ENCODE results near the gene L3MBTL2.
"Not testable (repeated sequence)": the region's sequence is repeated elsewhere in the genome, so short reads cannot be mapped to it uniquely, and the experiment has no call there.

L3MBTL2 gene

DNA sequence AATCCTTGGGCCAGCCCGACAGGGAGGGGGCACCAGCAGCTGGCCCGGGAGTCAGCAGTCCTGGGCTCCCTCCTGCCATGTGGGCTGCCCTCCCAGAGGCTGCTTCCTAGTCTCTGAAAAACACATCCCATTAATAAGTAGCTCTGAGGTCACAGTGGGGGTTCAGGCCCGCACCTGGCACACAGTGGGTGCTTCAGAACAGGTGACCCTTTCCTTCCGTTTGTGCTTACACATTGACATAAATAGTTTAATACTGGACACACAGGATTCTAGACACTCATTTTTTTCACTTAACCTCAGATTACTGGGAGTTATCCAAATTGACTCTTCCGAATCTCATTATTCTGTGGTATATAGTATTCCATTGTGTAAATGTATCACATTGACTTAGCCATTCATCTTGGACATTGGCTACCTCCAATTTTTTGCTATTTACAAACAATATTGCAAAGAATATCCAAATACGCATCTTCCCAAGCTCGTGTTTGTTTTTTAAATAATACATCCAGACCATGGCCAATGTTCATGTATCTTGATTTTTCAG, 36.1 kb downstream of the L3MBTL2 start:
- no peak for DNase-seq (ENCODE audit: low spot score)

DNA sequence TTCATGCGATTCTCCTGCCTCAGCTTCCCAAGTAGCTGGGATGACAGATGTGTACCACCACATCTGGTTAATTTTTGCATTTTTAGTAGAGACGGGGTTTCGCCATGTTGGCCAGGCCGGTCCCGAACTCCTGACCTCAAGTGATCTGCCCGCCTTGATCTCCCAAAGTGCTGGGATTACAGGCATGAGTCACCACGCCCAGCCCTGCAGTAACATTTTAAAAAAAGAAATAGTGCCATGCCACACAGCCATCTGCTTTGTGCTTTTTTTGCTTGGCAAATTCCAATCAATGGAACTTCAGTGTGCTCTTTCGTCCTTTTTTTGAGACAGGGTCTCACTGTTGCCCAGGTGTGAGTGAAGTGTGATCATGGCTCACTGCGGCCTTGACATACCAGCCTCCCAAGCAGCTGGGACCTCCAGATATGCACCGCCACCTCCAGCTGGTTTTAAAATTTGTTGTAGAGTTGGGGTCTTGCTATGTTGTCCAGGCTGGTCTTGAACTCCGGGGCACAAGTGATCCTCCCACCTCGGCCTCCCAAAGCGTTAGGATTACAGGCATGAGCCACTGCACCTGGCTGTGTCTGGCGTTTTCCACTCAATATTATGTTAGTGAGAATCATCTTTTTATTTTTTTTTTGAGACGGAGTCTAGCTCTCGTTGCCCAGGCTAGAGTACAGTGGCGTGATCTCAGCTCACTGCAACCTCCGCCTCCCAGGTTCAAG, 37.4 kb downstream of the L3MBTL2 start:
- no peak for DNase-seq (ENCODE audit: low spot score)

DNA sequence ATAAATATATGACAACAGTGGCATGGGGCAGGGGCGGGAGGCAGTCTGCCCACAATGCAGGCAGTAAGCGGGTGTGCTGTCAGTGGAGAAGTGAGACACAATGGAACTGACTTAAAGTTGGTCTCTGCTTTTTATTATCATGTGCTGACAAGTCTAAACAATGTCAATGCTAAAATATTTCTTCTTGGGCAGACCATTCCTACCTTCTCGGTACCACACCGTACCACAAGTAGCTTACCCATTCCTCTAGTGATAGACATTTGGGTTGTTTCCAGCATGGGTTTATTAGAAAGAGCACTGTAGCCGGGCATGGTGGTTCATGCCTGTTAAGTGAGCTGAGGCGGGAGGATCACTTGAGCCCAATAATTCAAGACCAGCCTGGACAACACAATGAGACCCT, 38.2 kb downstream of the L3MBTL2 start:
- DNase-seq (ENCODE audit: low spot score) = no peak

DNA sequence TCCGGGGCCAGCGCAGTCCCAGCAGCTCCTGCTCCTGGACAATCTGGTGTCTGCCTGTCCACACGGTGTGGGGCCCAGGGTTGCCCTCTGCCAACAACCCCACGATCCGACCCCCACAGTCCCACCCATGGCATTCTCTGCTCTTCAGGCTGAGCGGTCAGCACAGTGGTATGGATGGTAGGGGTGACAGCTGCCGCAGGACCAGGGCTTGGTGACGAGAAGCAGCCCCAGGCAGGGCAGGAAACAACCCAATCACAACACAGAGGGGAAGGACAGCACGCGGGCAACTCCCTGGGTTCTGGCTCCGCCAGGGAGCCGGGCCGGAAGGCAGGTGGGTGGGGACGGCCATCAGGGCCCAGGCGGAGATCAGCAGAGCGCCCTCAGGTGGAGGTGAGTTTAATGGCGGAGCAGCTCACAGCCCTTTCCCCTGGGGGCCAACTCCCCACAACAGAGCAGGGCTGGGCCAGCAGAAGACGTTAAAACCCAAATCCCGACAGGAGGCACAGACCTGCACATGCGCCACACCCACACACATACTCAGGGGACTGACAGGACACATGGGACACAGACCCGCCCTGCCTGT, 40.9 kb downstream of the L3MBTL2 start:
- no peak for DNase-seq (ENCODE audit: low spot score)

DNA sequence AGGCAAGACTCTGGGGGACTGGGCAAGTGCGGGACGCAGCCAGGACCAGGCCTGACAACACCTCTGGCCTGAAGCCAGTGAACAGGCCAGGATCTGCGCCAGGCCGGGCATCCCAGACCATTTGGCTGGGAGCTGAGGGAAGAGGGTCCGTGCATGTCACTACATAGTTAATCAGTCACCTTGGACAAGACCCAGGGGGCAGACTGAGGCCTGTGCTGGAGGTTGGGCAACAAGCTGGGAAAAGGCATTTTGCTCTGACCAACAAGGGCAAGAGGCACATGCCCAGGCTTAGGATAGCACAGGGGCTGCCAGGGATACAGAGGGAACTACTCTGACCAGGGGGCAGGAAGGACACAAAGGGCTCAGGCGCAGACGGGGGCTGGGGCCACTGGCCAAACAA, 42.6 kb downstream of the L3MBTL2 start:
- no peak for DNase-seq (ENCODE audit: low spot score)

DNA sequence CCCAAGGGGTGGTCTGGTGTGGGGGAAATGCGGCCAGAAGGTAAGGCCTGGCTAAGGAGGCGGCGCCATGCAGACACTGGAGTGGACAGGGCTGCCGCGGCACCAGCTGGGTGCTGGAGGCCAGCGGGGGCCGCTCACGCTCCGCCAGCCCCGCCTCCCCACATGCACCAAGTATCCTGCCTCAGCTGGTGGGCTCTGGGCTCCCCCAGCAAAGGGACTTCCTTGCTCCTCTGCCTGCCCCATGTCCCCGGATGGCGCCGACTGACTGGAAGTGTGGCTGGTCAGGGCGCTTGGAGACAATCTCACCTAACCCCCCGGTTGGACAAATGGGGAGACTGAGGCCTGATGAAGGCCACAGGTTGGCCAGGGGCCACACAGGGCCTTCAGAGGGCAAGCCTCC, 43.2 kb downstream of the L3MBTL2 start:
- no peak for DNase-seq (ENCODE audit: low spot score)

DNA sequence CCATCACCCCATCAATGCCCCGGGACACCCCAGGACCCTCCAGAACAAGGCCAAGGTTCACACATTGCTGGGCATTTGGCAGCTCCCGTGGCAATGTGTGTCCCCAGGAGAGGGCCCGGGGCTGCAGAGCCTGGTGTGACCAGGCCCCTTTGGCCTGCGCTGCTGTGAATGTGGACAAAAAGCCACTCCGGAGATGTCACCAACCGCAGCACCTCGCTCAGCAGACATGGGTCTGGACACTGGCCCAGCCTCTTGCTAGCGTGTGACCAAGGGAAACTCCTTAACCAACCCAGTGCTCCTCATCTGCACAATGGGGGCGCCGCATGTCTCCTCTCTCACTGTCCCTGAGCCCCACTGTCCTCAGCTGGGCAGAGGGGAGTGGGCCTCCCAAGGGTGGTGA, 43.6 kb downstream of the L3MBTL2 start:
- DNase-seq (ENCODE audit: low spot score) = no peak

DNA sequence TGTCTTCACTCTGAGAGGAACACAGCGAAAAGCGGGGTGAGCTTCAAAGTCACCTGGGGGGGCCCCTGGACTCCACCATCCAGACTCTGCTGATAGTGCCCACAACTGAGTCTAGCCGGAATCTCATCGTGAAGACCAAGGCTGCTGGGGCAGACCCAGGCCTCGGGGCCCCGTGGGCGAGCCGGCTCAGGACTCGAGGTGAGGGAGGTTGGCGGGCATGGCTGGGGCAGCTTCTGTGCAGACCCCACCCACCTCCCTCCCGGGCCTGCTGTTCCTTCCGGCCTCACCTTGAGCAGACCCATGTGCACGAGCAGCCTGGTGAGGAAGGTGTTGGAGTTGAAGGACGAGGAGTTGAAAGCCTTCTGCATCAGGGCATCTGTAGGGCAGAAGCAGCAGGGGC, 44.3 kb downstream of the L3MBTL2 start:
- DNase-seq (ENCODE audit: low spot score) = no peak

DNA sequence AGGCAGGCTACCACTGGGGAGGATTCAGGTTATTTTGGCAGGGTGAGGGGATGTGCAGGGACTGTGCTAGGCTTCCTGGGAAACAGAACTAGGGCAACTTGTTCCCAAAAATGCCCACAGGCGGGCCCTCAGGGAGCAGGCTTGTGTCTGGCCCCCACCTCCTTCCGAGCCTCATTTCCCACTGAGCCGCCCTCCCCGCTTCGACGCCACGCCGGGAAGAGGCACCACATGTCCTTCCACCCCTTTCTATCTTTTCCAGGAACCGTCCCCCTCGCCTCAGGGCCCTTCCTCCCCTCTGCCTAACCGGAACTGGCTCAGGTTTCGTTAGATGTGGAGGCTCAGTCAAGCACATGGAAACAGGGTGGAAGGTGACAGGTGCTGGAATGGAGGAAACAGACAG, 45.0 kb downstream of the L3MBTL2 start:
- no peak for DNase-seq (ENCODE audit: low spot score)

DNA sequence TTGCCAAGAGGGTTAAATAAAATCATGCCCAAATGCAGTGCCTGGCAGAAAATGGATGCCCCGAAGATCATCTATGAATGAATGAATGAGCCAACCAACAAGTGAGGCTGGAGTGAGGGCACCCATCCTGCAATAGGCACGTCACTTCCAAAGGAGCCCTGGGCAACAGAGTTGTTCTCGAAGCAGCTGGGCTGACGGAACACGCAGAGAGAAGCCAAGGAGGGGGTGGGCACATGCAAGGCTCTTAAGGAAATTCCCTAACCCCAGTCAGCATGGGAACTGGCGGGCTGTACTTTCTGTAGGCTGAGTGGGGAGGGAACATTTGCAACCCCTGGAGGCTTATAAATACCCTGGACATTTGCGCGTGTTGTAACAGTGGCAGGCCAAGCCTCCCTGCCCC, 47.3 kb downstream of the L3MBTL2 start:
- DNase-seq (ENCODE audit: low spot score) = no peak

DNA sequence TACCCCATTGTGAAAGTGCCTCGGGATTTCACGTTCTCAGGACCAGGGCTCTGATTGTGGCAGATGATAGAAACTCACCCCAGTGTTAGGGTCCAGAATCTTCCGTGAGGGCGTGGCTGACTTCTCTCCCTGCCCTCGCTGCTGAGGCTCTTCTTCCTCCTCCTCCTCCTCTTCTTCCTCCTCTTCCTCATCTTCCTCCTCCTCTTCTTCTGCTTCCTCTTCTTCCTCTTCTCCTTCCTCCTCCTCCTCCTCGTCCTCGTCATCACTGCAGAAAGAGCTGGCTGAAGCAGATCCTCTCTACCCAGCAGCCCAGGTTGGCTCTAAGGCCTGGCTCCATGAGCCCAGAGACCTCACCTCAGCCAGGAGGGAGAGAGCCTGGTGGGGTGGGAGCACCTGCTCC, 49.1 kb downstream of the L3MBTL2 start:
- no peak for DNase-seq (ENCODE audit: low spot score)

DNA sequence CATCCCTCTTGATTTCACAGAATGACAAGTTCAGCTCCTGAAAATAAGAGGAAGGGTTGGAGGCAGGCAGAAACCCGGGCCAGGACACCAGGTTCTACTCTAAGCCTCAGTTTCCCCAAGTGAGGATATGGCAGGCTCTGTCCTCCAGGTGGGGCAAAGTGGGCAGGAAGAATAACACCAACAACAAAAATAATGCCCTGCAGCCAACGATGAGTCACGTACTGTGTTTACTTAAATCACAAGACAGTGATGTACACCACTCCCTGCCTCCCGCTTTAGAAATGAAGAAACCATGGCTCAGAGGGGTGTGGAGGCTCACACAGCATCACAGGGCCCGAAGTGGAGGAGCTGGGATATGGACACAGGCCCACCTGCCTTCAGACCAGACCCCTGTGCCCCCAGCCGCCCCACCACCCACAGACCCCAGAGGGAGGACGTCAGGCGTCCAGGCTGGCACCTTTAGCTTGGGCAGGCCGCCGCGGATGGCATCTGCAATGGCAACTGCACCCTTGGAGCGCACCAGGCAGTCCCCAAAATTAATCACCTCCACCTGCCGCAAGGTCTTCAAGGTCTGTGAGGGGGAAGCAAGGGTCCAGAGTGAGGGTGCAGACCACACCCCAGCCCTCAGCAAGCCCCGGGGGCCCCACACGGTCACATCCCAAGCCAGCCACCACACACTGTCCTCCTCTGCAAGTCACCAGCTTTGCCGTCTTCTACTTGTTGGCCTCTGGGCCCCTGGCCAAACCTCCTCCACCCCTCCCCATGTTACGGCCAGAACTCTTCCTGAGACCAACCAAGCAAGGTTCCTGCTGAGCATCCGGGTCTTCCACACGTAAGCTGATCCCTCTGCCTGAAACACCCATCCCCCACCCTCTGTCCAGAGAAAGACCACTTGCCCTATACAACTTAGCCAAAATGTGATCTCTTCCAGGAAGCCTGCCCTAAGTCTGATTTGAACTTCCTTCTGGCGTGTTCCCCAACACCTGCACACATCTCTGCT, 51.4 kb downstream of the L3MBTL2 start:
- DNase-seq (ENCODE audit: low spot score) = no peak

DNA sequence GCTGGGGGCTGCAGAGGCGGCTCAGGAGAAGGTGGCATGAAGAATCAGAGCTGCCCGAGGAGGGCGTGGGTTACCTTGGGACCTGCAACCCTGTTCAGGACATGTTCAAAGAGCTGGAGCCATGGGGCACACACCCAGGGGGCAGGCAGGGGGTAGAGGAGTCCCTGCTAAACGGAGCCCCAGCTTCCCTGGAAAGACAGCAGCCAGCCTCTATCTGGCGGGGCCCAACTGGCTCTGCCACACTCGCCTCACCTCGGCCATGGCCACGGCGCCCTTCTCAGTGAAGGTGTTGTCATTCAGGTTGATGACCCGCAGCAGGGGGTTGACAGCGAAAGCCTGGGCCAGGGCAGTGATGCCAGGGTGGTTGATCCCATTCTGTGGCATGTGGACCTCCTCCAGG, 52.6 kb downstream of the L3MBTL2 start:
- no peak for DNase-seq (ENCODE audit: low spot score)

DNA sequence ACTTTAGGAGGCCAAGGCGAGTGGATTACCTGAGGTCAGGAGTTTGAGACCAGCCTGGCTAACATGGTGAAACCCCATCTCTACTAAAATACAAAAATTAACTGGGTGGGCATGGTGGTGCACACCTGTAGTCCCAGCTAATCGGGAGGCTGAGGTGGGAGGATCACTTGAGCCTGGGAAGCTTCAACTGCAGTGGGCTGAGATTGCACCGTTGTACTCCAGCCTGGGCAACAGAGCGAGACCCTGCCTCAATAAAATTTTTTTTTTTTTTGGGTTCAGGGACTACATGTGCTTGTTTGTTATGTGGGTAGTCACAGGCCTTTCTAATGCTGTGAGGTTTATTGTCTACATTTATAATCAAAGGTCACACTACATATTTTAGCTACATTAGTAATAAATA, 54.6 kb downstream of the L3MBTL2 start:
- DNase-seq (ENCODE audit: low spot score) = not testable (repeated sequence)

DNA sequence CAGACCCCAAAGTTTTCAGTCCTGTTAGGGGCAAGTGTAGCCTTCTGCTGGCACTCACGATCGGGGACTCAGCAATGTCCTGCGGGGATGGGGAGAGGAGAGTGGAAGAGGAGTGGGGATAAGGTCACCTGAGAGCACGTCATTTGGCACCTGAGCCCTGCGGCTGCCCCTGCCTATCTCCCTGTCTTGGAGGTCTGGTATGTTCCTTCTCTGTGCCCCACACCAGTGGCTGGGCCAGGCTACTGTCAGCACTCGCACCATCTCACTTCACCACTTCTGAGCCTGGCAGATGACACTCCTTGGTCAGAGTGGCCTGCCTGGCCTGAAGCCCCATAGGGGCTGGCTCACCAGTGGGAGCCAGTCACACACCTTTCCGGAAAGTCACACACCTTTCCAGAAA, 55.8 kb downstream of the L3MBTL2 start:
- no peak for DNase-seq (ENCODE audit: low spot score)

DNA sequence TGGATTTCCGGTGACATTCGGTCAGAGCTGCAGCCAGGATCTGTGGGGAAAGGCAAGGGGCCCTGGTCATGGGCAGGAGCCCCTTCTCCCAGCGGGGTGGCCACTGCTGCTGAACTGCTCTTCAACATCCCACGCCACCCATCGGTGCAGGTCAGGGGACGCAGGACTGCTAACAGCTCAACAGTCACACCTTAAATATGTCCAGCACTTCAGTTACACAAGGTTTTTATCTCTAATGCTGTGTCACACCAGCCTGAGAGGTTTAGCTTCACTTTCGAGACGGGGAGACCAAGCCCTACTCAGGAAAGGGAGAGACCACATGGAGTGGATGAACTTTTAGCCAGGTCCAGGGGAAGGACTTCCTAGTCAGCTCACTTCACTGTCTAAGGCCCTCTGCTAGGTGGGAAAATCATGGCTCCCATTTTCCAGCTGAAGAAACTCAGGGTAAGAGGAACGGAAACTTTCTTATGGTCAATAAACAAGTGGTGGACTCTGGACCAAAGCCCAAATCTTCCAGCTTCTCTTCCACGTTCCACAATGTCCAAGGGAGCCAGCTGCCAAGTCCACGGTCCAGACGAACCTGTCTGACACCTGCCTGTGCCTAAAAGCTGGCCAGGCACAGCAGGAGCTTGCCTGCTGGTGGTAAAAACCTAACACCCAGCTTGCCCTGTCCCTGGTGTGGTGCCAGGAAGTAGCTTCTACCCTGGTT, 56.6 kb downstream of the L3MBTL2 start:
- DNase-seq (ENCODE audit: low spot score) = no peak

DNA sequence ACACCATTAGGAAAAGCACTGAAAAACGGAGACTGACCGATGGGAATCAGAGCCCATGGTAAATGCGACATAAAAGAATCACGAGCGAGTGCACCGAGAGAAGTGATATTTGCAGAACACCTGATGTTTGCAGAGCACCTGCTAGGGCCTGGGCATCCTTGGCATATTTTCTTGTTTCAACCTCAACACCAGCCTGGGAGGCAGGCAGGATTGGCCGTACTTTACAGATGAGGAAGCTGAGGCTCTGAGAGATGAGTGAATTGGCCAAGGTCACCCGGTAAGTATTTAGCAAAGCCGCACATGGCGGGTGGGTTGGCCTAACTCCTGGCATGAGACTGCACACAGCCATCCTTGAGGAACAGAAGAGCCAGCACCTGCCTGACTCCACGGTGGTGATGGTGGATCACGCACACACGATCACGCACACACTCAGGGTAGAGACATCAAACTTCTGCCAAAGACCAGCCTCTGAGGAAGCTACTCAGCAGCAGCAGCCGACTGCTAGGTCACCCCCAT, 57.2 kb downstream of the L3MBTL2 start:
- DNase-seq (ENCODE audit: low spot score) = no peak

DNA sequence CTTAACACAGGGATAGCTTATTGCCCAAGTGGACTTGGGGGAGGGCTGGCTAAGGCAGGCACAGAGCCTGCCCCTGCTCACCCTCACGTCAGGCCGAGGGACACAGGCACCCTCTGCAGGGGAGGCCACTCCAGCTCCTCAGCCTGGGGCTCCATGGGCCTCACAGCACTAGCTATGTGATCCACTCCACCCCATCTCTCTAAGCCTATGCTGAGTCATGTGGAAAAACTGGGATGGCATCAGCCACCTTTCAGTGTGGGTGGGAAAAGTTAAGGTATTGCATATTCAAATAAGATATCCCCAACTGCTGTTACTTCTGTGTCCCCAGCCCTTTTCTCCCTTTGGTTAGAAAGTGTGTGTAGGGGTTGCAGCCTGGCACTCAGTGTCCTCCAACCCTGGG, 58.6 kb downstream of the L3MBTL2 start:
- peak; percentile 52 for DNase-seq (ENCODE audit: low spot score)

DNA sequence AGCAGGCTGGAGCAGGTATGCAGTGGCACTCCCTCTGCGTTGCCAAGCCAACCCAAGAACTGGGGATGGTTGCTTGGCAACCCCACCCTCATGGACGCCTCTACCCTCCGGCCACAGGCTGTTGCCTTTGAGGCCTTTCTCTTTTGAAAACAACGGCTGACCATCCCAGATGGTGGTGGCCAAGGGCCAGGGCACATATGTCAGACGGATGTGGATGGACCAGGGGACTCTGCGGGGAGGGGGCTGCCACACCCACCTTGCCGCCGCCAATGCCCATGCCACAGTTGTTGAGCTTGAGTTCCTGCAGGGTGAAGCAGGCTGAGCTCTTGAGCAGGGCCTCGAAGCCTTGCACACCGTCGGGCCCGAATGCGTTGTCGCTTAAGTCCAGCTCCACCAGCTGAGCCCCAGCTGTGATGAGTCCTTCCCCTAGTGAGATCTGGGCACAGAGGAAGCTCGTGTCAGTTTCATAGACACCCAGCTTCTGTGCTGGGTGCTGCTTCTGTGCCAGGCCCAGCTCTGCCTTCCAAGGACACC, 59.4 kb downstream of the L3MBTL2 start:
- peak; percentile 91 for DNase-seq (ENCODE audit: low spot score)

DNA sequence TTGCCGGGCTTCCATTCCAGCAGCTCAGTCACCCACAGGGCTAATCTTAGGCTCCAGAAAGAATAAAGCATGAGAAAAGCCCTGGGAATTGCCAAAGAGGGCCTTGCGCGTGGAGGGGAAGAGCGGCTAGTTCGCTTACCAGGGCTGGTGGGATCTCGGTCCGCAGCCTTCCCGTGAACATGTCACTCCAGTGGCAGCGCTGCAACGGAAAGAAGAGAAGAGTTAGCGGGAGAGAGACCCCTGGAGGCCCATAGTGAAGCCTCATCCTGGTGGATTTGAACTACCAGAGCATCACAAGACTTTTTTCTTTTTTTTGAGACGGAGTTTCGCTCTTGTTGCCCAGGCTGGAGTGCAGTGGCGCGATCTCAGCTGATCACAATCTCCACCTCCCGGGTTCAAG, 62.8 kb downstream of the L3MBTL2 start:
- no peak for DNase-seq (ENCODE audit: low spot score)

DNA sequence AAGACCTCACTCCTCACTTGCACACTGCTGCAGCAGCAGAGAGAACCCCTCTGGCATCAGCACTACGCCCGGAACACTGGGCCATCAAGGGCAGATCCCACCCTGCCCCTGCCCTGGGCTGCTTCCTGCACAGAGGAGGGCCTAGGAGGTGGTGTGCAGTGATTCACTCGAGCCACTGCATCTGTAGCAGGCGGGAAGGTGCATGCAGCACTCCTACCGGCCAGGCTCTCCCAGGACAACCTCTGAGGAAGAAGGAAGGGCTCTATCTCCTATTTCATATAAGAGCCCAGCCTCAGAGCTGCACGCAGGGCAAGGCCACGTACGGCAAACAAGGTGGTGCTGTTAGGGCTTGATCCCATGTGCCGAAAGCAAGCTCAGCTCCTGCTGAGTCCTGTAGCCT, 66.7 kb downstream of the L3MBTL2 start:
- no peak for DNase-seq (ENCODE audit: low spot score)

DNA sequence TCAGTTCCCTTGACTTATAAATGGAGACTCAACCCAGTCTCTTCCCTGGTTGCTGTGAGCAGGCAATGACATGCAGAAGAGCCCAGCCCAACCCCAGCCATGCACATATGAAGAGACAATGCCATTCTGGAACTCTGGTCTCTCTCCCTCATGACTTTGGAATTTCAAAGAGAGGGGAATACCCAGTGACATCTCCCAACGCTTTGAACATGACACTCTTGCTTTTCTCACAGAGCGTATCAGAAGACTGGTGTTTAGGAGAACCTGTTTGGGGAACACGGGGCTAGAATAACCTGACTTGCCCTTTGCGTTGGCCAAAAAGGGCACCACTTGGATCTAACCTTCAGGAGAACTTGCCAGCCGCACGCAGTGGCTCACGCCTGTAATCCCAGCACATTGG, 68.0 kb downstream of the L3MBTL2 start:
- no peak for DNase-seq (ENCODE audit: low spot score)

All from putamen (tissue), 1 donor.